Rectal smooth muscle tissue (tissue), 1 donor: Measurements from ENCODE around the gene NDUFAF8.

Experiments
- H3K27ac ChIP-seq: one replicate; pipeline ENCODE4 v1.7.0; 2013; ENCODE audit warnings: low read depth, low read length, inconsistent platforms
- H3K27me3 ChIP-seq: one replicate; pipeline ENCODE4 v1.7.0; 2013; ENCODE audit warnings: low read length; ENCODE audit not compliant: control insufficient read depth, insufficient read depth
- H3K36me3 ChIP-seq: one replicate; pipeline ENCODE4 v1.7.0; 2013; ENCODE audit warnings: low read length; ENCODE audit not compliant: control insufficient read depth, insufficient read depth
- H3K4me1 ChIP-seq: one replicate; pipeline ENCODE4 v1.7.0; 2013; ENCODE audit warnings: low read length; ENCODE audit not compliant: control insufficient read depth, insufficient read depth
- H3K4me3 ChIP-seq: one replicate; pipeline ENCODE4 v1.7.0; 2013; ENCODE audit warnings: low read length
- H3K9ac ChIP-seq: one replicate; pipeline ENCODE4 v1.7.0; 2013; ENCODE audit warnings: low read length

NDUFAF8 gene

DNA sequence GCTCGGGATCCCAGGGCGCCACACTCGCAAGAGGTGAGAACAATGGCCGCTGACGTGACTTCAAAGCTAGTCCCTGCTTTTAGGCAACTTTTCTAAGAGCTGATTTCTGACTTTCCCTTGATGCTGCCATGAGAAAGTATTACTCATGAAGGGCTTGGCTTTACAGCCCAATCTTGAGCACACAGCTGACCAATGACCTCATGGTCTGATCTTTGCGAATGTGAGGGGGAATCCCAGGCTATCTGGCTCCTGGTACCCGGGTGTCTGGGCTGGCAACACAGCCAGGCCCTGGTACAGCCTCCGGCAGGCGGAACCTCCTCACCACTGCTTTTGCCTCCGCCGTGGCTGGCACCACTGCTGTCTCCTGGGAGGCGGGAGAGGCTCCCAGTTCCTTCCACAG is 17.5 kb downstream of the NDUFAF8 start:
- Histone ChIP-seq H3K27ac (no peak overlapping the region), H3K9ac (no peak overlapping the region), H3K36me3 (peaks cover 9% of the 10 kb centered on the region), H3K4me1 (no peaks in the 10 kb centered on the region), H3K4me3 (no peak overlapping the region), H3K27me3 (no peaks in the 10 kb centered on the region)

DNA sequence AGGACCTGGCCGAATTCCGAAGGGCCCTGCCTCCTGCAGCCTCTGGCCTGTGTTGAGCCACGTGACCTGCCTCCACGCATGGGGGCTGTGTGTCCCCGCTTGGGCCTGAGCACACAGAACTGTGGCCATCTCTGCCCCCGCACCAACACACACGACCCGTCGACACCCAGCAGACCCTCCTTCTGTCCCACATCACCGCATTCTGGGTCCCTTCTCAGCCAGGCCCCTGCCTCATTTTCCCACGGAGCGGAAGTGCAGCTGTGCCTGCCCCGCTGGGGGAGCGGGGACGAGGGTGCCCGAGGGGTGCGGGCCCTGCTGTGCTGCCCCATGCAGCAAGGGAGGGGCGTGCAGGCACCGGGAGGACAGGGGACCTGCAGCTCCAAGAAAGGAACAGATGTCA is 18.4 kb downstream of the NDUFAF8 start:
- no peak overlapping the region for H3K4me3 ChIP-seq
- no peak overlapping the region for H3K27ac ChIP-seq
- peaks cover 13% of the 10 kb centered on the region for H3K36me3 ChIP-seq
- no peaks in the 10 kb centered on the region for H3K4me1 ChIP-seq
- no peaks in the 10 kb centered on the region for H3K27me3 ChIP-seq
- H3K9ac ChIP-seq = no peak overlapping the region

DNA sequence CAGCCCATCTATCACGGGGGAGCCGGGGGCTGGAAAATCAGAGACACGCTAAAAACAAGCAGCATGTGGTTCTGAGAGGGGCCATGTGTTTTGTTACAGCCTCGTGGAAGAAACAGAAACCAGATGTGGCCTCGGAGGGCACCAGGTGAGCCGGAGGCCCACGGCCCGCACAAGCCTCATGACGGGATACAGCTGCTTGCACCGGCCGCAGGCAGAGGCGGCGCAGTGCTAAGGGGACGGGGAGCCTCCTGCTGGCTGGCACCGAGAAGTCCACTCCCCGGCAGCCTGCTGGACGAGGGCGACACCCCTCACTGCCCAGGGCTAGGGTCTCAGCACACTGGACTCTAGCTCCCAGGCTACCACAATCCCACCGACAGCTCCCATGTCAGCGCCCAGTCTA is 19.2 kb downstream of the NDUFAF8 start:
- no peaks in the 10 kb centered on the region for H3K4me1 ChIP-seq
- no peaks in the 10 kb centered on the region for H3K27me3 ChIP-seq
- no peak overlapping the region for H3K9ac ChIP-seq
- H3K4me3 ChIP-seq = no peak overlapping the region
- H3K27ac ChIP-seq = no peak overlapping the region
- H3K36me3 ChIP-seq = peaks cover 18% of the 10 kb centered on the region

DNA sequence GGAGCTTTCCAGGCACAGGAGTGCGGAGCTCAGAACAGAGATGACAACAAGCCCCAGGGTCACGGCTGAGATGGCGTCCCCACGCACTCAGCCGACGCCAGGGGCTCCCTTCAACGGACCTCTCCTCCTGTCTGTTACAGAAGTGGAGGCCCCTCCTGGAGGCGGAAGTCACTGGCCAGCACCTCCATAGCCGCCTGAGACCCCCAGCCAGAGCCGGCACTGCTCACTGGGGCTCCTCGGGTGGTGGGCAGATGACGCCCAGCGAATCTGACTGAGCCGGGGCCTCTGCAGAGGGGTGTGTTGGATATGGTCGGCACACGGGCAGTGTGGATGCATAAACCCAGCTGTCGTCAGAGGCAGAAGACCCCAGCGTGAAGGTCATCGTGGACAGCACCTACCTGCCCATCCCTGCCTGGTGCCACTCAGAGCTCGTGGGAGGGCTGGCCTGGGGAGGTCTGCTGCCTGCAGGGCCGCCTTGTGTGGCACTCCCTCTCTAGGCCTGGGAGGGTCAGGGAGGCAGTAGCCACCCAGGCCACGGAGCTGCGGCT is 20.0 kb downstream of the NDUFAF8 start:
- peaks cover 19% of the 10 kb centered on the region for H3K36me3 ChIP-seq

DNA sequence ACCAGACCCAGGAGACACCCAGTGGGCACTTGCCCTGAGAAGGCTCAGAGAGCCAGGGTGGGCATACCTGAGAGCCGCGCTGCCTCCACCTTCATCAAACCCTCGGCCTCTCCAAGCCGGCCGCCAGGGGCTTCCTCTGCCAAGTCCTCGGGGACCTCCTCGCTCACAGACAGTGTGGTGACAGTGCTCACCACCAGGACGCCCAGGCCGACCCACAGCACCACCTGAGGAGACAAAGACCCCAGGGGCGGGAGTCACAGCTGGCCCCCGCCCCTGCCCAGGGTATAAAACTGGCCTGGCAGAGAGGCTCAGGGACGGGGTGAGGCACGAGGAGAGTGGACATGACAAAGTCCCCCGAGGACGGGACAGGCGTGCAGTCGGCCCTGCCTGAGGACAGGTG is 21.1 kb downstream of the NDUFAF8 start:
- peaks cover 23% of the 10 kb centered on the region for H3K36me3 ChIP-seq
- no peak overlapping the region for H3K27ac ChIP-seq
- H3K4me3 ChIP-seq = no peak overlapping the region
- H3K27me3 ChIP-seq = no peaks in the 10 kb centered on the region
- no peak overlapping the region for H3K9ac ChIP-seq
- no peaks in the 10 kb centered on the region for H3K4me1 ChIP-seq

More for the DNA sequence above, 20.0 kb downstream of the NDUFAF8 start:
- Histone ChIP-seq H3K4me3 (no peak overlapping the region), H3K27ac (no peak overlapping the region), H3K27me3 (no peaks in the 10 kb centered on the region), H3K9ac (no peak overlapping the region), H3K4me1 (no peaks in the 10 kb centered on the region)

DNA sequence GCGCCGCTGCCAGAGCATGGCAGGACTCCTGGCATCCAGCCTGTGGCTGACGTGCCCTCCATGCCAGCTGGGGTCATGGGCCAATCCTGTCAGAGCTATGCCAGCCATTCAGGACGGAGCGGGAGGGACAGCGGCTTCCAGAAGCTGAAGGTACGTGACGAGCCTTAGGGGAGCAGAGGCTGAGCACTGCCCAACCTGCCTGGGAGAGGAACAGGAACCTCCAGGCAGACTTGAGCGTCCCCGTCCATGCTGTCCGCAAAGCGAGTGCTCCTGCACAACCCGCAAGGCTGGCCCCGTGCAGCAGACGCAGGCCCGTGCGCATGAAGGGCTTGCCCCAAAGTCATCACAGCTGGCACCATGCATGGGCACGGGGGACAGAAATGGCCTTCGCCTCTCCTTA is 21.5 kb downstream of the NDUFAF8 start:
- Histone ChIP-seq H3K4me1 (no peaks in the 10 kb centered on the region), H3K9ac (no peak overlapping the region), H3K27ac (no peak overlapping the region), H3K36me3 (peaks cover 23% of the 10 kb centered on the region), H3K4me3 (no peak overlapping the region), H3K27me3 (no peaks in the 10 kb centered on the region)

DNA sequence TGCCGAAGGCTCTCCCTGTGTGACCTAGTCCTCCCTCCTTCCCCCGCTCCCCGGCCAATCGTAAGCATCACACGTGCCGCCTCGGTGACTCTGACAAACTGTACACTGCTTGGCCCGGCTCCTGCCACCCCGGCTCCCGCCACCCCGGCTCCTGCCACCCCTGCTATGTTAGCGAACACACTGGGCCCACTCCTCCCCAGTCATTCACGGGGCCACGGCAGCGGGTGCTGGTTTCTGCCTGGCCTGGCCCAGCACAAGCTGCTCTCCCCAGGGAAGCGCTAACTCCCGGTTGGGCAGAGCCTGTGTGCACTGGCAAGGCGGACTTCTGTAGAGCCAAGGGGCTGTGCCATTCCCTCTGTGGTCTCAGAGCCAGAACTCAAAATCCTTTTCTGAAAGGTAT is 22.0 kb downstream of the NDUFAF8 start:
- Histone ChIP-seq H3K4me3 (no peak overlapping the region), H3K36me3 (peaks cover 27% of the 10 kb centered on the region), H3K9ac (no peak overlapping the region), H3K27ac (no peak overlapping the region), H3K4me1 (no peaks in the 10 kb centered on the region), H3K27me3 (no peaks in the 10 kb centered on the region)

DNA sequence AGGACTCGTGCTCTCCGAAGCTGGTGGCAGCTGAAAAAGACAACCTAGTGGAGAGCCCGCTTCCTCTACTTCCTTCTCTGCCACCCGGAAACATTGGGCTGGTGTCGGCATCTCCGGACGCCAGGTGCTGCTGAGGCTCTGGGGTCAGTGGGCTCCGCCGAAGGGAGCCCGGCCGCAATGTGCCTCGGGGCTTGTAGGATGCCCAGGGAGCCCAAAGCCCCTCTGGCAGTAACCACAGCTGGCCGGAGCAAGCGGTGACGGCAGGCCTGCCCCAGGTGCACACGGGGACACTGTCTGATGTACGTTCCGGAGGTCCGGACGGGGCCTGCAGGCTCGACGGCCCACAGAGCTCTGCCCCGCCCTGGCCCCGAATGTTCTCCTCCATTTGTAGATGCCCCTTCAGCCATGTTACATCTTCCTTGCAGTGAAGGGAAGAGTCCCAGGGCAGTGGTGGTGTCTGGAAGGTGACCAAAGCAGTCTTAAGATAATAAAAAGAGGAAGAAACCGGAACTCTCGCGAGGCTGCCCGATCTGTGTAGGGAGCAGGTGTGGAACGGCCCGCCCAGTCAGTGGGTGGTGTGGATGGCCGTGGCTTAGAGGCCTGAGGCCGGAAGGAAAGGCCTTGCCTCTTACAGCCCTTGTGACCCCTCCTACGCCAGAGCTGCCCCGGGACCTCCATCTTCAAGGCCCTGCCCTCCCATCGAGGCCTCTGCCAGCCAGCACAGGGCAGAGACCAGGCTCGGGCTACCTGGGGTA is 22.6 kb downstream of the NDUFAF8 start:
- Histone ChIP-seq H3K27me3 (no peaks in the 10 kb centered on the region), H3K36me3 (peaks cover 28% of the 10 kb centered on the region), H3K27ac (no peak overlapping the region), H3K4me3 (no peak overlapping the region), H3K9ac (no peak overlapping the region), H3K4me1 (no peaks in the 10 kb centered on the region)

DNA sequence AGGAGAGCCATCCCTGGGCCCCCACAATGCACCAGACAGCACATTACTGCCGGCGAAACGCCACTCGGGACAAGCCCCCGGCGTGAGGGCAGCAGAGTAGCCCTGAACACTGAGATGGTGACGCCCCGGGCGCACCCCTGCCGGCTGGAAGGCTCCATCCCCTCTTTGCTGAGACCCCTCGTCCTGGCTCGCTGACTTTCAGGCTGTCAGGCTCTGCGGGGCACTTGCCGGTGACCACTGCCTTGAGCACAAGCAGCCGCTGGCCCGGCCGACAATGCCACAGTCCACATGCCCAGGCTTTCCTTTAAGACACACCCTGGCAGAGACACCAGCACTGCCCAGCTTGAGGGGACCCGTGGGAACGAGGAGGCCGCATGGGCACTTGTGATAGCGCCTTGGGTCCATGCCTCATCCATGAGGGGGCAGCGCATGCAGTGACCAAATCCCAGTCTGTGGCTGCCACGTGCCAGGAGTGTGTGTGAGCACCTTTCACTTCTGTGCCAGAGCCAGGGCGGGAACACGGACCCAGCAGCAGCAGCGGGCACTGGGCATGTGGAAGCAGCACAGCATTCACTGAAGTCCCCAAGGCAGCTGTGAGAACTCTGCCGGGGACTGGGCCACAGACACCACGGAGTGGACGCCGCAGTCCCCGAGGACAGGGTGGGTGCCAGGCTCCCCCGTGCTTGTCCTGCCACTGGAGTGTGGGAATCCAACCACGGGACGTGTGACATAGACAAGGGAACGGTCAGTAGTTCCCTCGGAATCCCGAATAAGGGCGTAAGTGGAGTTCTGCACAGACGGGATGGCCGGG is 24.5 kb downstream of the NDUFAF8 start:
- Histone ChIP-seq H3K9ac (no peak overlapping the region), H3K27me3 (no peaks in the 10 kb centered on the region), H3K4me1 (no peaks in the 10 kb centered on the region), H3K4me3 (no peak overlapping the region), H3K36me3 (peaks cover 34% of the 10 kb centered on the region), H3K27ac (no peak overlapping the region)

DNA sequence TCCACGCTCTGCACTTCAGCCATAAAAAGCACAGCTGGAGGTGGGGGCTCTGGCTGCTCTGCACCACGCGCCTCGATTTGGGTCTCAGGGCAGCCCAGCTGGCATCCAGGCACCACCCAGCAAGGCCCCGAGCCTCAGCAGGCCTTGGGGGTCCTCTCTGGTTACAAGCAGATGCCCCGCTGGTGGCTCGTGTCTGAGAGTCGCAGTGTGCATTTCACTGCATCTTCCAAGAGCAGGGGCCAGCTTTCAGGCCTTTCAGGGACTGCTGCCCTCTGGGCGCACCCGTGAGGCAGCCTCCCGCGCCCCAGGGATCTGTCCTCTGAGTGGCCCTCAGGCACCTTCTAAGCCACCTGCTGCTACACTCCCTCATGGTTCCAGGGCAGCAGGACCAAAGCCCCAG is 25.5 kb downstream of the NDUFAF8 start:
- no peak overlapping the region for H3K9ac ChIP-seq

DNA sequence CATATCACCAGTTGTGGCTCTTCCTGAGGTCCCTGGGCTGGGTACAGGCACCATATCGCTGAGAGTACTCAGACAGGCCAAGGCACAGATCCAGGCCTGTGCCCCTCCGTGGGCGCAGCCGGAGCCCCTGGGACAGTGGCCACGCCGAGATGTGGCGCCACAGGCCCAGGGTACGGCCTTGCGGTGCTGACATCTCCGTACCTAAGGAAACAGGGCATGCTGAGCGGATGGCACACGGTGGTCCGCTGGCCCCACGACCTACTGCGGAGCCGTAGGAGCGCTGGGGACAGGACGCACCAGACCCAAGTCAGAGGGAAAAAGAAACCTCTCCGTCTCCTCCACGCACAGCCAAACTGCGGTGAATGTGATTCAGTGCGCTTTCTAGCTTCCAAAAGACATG is 26.5 kb downstream of the NDUFAF8 start:
- Histone ChIP-seq H3K27ac (no peak overlapping the region), H3K36me3 (peaks cover 31% of the 10 kb centered on the region)

More for the DNA sequence above, 25.5 kb downstream of the NDUFAF8 start:
- H3K4me1 ChIP-seq = no peaks in the 10 kb centered on the region
- H3K36me3 ChIP-seq = peaks cover 34% of the 10 kb centered on the region
- no peak overlapping the region for H3K4me3 ChIP-seq
- H3K27me3 ChIP-seq = no peaks in the 10 kb centered on the region
- no peak overlapping the region for H3K27ac ChIP-seq

DNA sequence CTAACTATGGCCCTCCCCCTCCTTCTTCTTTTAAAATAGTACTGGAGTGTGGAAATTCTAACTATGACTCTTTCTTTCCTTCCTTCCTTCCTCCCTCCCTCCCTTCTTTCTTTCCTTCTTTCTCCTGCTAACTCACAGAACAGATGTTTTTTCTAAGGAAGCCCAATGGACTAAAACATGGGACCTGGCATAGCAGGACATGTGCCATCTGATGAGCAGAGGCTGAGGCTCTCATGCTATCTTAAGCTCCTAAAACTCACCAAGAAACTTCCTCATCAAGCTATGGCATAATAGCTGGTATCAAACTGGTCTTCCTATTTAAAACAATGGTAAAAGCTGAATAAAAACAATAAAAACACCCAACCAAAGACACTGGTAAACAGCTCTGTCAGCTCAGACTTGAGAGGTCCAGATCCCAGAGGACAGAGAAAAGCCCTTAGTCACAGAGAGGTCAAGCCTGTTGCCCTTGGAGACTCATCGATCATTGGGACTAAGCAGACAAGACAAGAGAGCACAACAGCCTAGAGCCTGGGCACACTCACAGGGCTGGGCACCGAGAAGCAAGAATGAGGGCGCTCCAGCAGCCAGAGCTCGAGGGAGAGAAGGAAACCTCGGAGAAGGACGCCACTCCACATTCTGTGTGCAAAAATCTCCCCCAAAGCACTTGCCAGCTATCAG is 28.4 kb downstream of the NDUFAF8 start:
- no peak overlapping the region for H3K27ac ChIP-seq
- H3K36me3 ChIP-seq = peaks cover 24% of the 10 kb centered on the region
- no peak overlapping the region for H3K9ac ChIP-seq
- H3K4me1 ChIP-seq = no peaks in the 10 kb centered on the region
- H3K27me3 ChIP-seq = no peaks in the 10 kb centered on the region
- no peak overlapping the region for H3K4me3 ChIP-seq

More for the DNA sequence above, 26.5 kb downstream of the NDUFAF8 start:
- Histone ChIP-seq H3K4me3 (no peak overlapping the region), H3K27me3 (no peaks in the 10 kb centered on the region), H3K9ac (no peak overlapping the region), H3K4me1 (no peaks in the 10 kb centered on the region)
